ENCODE measurements around the gene SLC9A7. TPM values are rescaled to one million over a fixed set of nuclear protein-coding genes. Genes with fewer than 3 reads are reported as not detected.

SLC9A7 gene
- total and polyA plus RNA-seq, 2 of the 13 experiments (the other 11 are each of a cell fraction or from before 2014, with no cell fraction given) = 5.8 to 7.2 TPM

DNA sequence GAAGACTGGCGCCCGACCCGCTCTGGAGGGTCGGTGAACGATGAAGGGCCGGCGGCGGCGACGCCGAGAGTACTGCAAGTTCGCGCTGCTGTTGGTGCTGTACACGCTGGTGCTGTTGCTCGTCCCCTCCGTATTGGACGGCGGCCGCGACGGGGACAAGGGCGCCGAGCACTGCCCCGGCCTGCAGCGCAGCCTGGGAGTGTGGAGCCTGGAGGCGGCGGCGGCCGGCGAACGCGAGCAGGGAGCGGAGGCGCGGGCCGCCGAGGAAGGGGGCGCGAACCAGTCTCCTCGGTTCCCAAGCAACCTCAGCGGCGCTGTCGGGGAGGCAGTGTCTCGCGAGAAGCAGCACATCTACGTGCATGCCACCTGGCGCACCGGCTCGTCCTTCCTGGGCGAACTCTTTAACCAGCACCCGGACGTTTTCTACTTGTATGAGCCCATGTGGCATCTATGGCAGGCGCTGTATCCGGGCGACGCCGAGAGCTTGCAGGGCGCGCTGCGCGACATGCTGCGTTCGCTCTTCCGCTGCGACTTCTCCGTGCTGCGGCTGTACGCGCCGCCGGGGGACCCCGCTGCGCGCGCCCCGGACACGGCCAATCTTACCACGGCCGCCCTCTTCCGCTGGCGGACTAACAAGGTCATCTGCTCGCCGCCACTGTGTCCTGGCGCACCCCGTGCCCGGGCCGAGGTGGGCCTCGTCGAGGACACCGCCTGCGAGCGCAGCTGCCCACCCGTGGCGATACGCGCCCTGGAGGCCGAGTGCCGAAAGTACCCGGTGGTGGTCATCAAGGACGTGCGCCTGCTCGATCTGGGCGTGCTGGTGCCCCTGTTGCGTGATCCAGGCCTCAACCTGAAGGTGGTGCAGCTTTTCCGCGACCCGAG lies 184.8 kb downstream of the SLC9A7 start (continued):
- TF ChIP-seq CBX2 (IDR thresholded peaks at IDR 0.05; ENCODE audit: low read depth, low read length) = no peak
- TF ChIP-seq CBX2 (CRISPR knock-in tag; IDR thresholded peaks at IDR 0.05; ENCODE audit: low read depth) = no peak
- peak; percentile 12; the same call in 1 of the 3 replicates for TF ChIP-seq MXI1 (IDR thresholded peaks at IDR 0.05; ENCODE audit: borderline replicate concordance, low read depth, low read length)
- no peak for TF ChIP-seq PHF5A (CRISPR knock-in tag; IDR thresholded peaks at IDR 0.05; ENCODE audit: low read depth, unreplicated experiment)
- no peak for TF ChIP-seq ZNF75D (CRISPR knock-in tag; IDR thresholded peaks at IDR 0.05; ENCODE audit: borderline replicate concordance)
- TF ChIP-seq ARHGAP35 (CRISPR knock-in tag; IDR thresholded peaks at IDR 0.05; ENCODE audit: borderline replicate concordance) = no peak
- no peak for TF ChIP-seq ZNF841 (CRISPR knock-in tag; IDR thresholded peaks at IDR 0.05; ENCODE audit: borderline replicate concordance)
- TF ChIP-seq ZNF589 (CRISPR knock-in tag; conservative IDR thresholded peaks at IDR 0.05) = no peak
- TF ChIP-seq POLR2A (IDR thresholded peaks at IDR 0.05; ENCODE audit: insufficient read depth in 1 of 2, low read depth in 2 of 2, low read length in 2 of 2) = peak in 1 of 2 experiments; percentile 26; a peak in 1 of 4 replicates
- TF ChIP-seq, protein P1, sequence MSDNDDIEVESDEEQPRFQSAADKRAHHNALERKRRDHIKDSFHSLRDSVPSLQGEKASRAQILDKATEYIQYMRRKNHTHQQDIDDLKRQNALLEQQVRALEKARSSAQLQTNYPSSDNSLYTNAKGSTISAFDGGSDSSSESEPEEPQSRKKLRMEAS (IDR thresholded peaks at IDR 0.05) = peak; percentile 78
- no peak for TF ChIP-seq TEAD2 (CRISPR knock-in tag; IDR thresholded peaks at IDR 0.05)
- no peak for TF ChIP-seq ZNF44 (CRISPR knock-in tag; IDR thresholded peaks at IDR 0.05)
- 0 out of 2 replicates have a peak, but pooled peaks have one; percentile 62 for TF ChIP-seq ZFYVE20 (CRISPR knock-in tag; IDR thresholded peaks at IDR 0.05; ENCODE audit: borderline replicate concordance, low read depth)
- TF ChIP-seq HNF4G (IDR thresholded peaks at IDR 0.05; ENCODE audit: borderline replicate concordance, low read depth, low read length) = no peak
- TF ChIP-seq HNF4G (CRISPR knock-in tag; IDR thresholded peaks at IDR 0.05; ENCODE audit: borderline replicate concordance, low read depth) = no peak
- no peak for TF ChIP-seq NR3C1 (CRISPR knock-in tag; IDR thresholded peaks at IDR 0.05)
- no peak for TF ChIP-seq ZNF563 (CRISPR knock-in tag; IDR thresholded peaks at IDR 0.05)
- TF ChIP-seq, protein P2, sequence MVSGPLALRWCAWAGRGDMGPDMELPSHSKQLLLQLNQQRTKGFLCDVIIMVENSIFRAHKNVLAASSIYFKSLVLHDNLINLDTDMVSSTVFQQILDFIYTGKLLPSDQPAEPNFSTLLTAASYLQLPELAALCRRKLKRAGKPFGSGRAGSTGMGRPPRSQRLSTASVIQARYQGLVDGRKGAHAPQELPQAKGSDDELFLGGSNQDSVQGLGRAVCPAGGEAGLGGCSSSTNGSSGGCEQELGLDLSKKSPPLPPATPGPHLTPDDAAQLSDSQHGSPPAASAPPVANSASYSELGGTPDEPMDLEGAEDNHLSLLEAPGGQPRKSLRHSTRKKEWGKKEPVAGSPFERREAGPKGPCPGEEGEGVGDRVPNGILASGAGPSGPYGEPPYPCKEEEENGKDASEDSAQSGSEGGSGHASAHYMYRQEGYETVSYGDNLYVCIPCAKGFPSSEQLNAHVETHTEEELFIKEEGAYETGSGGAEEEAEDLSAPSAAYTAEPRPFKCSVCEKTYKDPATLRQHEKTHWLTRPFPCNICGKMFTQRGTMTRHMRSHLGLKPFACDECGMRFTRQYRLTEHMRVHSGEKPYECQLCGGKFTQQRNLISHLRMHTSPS (CRISPR knock-in tag; IDR thresholded peaks at IDR 0.05; ENCODE audit: low read depth) = peak; percentile 59; the same call in 1 of the 2 replicates
- TF ChIP-seq HNRNPL (IDR thresholded peaks at IDR 0.05; ENCODE audit: low read depth, low read length) = no peak
- peak; percentile 59; the same call in 1 of the 2 replicates for TF ChIP-seq RBFOX2 (IDR thresholded peaks at IDR 0.05; ENCODE audit: low read depth, low read length)
- TF ChIP-seq, protein P3, sequence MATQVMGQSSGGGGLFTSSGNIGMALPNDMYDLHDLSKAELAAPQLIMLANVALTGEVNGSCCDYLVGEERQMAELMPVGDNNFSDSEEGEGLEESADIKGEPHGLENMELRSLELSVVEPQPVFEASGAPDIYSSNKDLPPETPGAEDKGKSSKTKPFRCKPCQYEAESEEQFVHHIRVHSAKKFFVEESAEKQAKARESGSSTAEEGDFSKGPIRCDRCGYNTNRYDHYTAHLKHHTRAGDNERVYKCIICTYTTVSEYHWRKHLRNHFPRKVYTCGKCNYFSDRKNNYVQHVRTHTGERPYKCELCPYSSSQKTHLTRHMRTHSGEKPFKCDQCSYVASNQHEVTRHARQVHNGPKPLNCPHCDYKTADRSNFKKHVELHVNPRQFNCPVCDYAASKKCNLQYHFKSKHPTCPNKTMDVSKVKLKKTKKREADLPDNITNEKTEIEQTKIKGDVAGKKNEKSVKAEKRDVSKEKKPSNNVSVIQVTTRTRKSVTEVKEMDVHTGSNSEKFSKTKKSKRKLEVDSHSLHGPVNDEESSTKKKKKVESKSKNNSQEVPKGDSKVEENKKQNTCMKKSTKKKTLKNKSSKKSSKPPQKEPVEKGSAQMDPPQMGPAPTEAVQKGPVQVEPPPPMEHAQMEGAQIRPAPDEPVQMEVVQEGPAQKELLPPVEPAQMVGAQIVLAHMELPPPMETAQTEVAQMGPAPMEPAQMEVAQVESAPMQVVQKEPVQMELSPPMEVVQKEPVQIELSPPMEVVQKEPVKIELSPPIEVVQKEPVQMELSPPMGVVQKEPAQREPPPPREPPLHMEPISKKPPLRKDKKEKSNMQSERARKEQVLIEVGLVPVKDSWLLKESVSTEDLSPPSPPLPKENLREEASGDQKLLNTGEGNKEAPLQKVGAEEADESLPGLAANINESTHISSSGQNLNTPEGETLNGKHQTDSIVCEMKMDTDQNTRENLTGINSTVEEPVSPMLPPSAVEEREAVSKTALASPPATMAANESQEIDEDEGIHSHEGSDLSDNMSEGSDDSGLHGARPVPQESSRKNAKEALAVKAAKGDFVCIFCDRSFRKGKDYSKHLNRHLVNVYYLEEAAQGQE (IDR thresholded peaks at IDR 0.05; ENCODE audit: borderline replicate concordance in 1 of 2, low read depth in 1 of 2, low read length in 2 of 2) = no peak
- TF ChIP-seq U2AF2 (IDR thresholded peaks at IDR 0.05; ENCODE audit: low read depth, low read length) = no peak
- no peak for TF ChIP-seq ZSCAN31 (CRISPR knock-in tag; IDR thresholded peaks at IDR 0.05; ENCODE audit: low read depth)
- peak; percentile 7; the same call in 1 of the 2 replicates for TF ChIP-seq HOXA3 (CRISPR knock-in tag; IDR thresholded peaks at IDR 0.05)
- TF ChIP-seq GFI1 (CRISPR knock-in tag; IDR thresholded peaks at IDR 0.05; ENCODE audit: borderline replicate concordance) = no peak

Measured in HepG2 (cell line).